Stimulated activated CD8-positive, alpha-beta memory T cell treated with anti-CD3 and anti-CD28 coated beads, Interleukin-4, amount 100 ng/mL, for 48 hours (primary cell): ENCODE results near the gene EPN3.

ENCODE experiments used
- DNase-seq: peaks from one replicate; pipeline ENCODE4 v3.0.0-alpha.2; 2020

The EPN3 gene

GRCh38 chr17:50511058-50511457, 21.5 kb upstream of the EPN3 start:
- DNase-seq: peak; percentile 69

GRCh38 chr17:50513495-50513894, 19.0 kb upstream of the EPN3 start:
- no peak for DNase-seq

- no peak for DNase-seq
Observed at GRCh38 chr17:50514388-50514787, 18.1 kb upstream of the EPN3 start.

GRCh38 chr17:50514936-50515702, 17.4 kb upstream of the EPN3 start:
- DNase-seq: no peak

- DNase-seq: no peak
Observed at GRCh38 chr17:50517011-50517410, 15.5 kb upstream of the EPN3 start.

- DNase-seq: no peak
Observed at GRCh38 chr17:50517504-50518383, 14.8 kb upstream of the EPN3 start.

- no peak for DNase-seq
Observed at GRCh38 chr17:50518384-50519023, 14.0 kb upstream of the EPN3 start.

GRCh38 chr17:50519141-50519834, 13.2 kb upstream of the EPN3 start:
- DNase-seq: no peak

GRCh38 chr17:50520483-50520882, 12.1 kb upstream of the EPN3 start:
- no peak for DNase-seq

GRCh38 chr17:50521514-50521913, 11.0 kb upstream of the EPN3 start:
- no peak for DNase-seq

GRCh38 chr17:50522766-50523165, 9.8 kb upstream of the EPN3 start:
- no peak for DNase-seq

- no peak for DNase-seq
Observed at GRCh38 chr17:50523208-50523607, 9.3 kb upstream of the EPN3 start.

GRCh38 chr17:50524838-50525237, 7.7 kb upstream of the EPN3 start:
- no peak for DNase-seq

GRCh38 chr17:50527155-50527762, 5.3 kb upstream of the EPN3 start:
- DNase-seq: no peak

- no peak for DNase-seq
Observed at GRCh38 chr17:50527949-50528474, 4.5 kb upstream of the EPN3 start.

GRCh38 chr17:50529849-50530248, 2.7 kb upstream of the EPN3 start:
- DNase-seq: no peak

GRCh38 chr17:50531428-50532025, 1.0 kb upstream of the EPN3 start:
- DNase-seq: no peak

- DNase-seq: no peak
Observed at GRCh38 chr17:50533185-50533584, 650 bp downstream of the EPN3 start.

- DNase-seq: no peak
Observed at GRCh38 chr17:50533720-50534148, 1.2 kb downstream of the EPN3 start.

GRCh38 chr17:50534222-50534978, 1.9 kb downstream of the EPN3 start:
- peak; percentile 61 for DNase-seq

GRCh38 chr17:50534979-50535326, 2.4 kb downstream of the EPN3 start:
- no peak for DNase-seq
